AG04450 (cell line): Measurements from ENCODE around the gene CSTF2T. TPM values are rescaled to one million over a fixed set of nuclear protein-coding genes. Genes with fewer than 3 reads are reported as not detected.
"Not testable (repeated sequence)": the region's sequence is repeated elsewhere in the genome, so short reads cannot be mapped to it uniquely, and the experiment has no call there.

Source experiments
- CTCF ChIA-PET: fragments of 300-600, 350-600 bp; formaldehyde crosslinking; extraction: SDS; loops from one replicate; lab custom pipeline; 2022; ENCODE audit warnings: antibody characterized with exemption, inconsistent platforms; lab: Charles Lee
- POLR2A ChIA-PET: fragments of 350-600 bp; formaldehyde crosslinking; extraction: SDS; loops from one replicate; lab custom pipeline; 2021; ENCODE audit warnings: antibody characterized with exemption, inconsistent platforms; lab: Yijun Ruan, JAX
- DNase-seq: peaks from one replicate; pipeline ENCODE4 v3.0.0-alpha.2; 2011; ENCODE audit warnings: low read depth, low spot score
- H3K27ac ChIP-seq: one replicate; pipeline ENCODE4 v1.5.1; 2012; ENCODE audit warnings: low read depth, low read length, control low read depth
- H3K27me3 ChIP-seq: one replicate; pipeline ENCODE4 v1.6.0; 2012; ENCODE audit warnings: low read length; ENCODE audit not compliant: control insufficient read depth, insufficient read depth
- H3K4me3 ChIP-seq: 2 replicates; pipeline ENCODE4 v1.5.1; 2011; ENCODE audit warnings: mild to moderate bottlenecking, low read depth, low read length, control low read depth
- H3K9me3 ChIP-seq: 2 replicates; pipeline ENCODE4 v1.5.1; 2012; ENCODE audit warnings: low read length; ENCODE audit not compliant: control insufficient read depth, insufficient read depth
- CTCF ChIP-seq: IDR thresholded peaks from 2 replicates; pipeline ENCODE4 v1.5.1; 2011; ENCODE audit warnings: low read depth, low read length, control low read depth, inconsistent platforms
- polyA plus RNA-seq: library from polyadenylated mRNA; depleted of rRNA; stranded (reverse); fragments of >200 nt; gene quantifications from 2 replicates; pipeline ENCODE4 v1.2.3, GENCODE V29; 2011

The CSTF2T gene
- polyA plus RNA-seq, 1 experiment, result 7.0 TPM

DNA sequence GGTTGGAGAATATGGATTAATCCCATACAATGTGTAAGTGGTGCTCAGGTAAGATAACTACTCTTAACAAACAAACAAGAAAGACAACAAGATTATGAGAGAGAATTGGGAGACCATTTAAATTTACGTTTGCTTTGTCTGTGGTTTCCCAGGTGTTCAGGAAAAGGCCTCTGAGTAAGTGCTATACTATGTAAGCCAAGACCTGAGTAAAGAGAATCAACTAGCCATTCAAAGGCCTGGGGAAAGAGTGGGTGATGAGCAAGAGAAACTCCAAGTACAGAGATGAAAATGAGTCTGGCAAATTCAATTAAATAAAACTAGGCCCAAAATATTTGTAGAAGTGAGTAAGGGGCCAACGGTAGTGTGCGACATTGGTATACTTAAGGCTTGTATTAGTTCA, 9.9 kb downstream of the CSTF2T start:
- ChIA-PET POLR2A (no interaction called here), CTCF (no interaction called here)
- TF ChIP-seq CTCF, result no peak
- DNase-seq, result no peak
- H3K4me3 ChIP-seq, result no peak overlapping the region
- H3K27me3 ChIP-seq, result no peaks in the 10 kb centered on the region
- H3K9me3 ChIP-seq, result no peaks in the 10 kb centered on the region
- no peak overlapping the region for H3K27ac ChIP-seq

DNA sequence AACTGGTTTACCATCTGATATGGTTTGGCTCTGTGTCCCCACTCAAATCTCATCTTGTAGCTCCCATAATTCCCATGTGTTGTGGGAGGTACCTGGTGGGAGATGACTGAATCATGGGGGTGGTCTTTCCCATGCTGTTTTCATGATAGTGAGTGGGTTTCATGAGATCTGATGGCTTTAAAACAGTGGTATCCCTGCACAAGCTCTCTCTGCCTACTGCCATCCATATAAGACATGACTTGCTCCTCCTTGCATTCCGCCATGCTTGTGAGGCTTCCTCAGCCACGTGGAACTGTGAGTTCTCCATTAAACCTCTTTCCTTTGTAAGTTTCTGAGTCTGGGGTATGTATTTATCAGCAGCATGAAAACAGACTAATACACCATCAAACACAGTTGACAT, 10.6 kb downstream of the CSTF2T start:
- POLR2A ChIA-PET, H3K4me3 ChIP-seq, CTCF ChIA-PET, H3K9me3 ChIP-seq, H3K27me3 ChIP-seq, DNase-seq, H3K27ac ChIP-seq: not testable (repeated sequence)

- H3K27ac ChIP-seq, result no peak overlapping the region
- no peaks in the 10 kb centered on the region for H3K9me3 ChIP-seq
- POLR2A ChIA-PET, result no interaction called here
- TF ChIP-seq CTCF, result no peak
- H3K4me3 ChIP-seq, result no peak overlapping the region
- no peak for DNase-seq
- H3K27me3 ChIP-seq, result no peaks in the 10 kb centered on the region
- CTCF ChIA-PET, result no interaction called here
These were observed 12.1 kb downstream of the CSTF2T start for GRCh38 chr10:51687296-51687695.

DNA sequence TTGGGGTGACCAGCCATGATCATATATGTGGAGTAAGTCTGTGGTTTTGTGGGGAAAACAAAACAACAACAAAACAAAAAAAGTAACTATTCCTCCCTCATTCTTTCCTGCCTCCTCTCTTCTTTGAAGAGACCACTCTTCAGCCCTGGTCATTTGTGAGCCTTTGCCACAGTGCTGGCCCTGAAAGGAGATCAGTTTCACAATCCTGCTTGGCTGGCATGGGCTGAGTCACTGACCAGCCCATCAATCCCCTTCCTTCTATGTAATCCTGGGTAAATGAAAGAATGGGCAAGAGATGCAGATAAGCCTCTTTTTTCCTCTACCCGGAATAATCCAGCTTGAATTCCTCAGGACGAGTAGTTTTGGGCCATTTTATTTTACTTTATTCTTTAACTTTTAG, 13.6 kb downstream of the CSTF2T start:
- ChIA-PET CTCF (no interaction called here), POLR2A (no interaction called here)
- TF ChIP-seq CTCF, result no peak
- no peak overlapping the region for H3K27ac ChIP-seq
- H3K9me3 ChIP-seq, result no peaks in the 10 kb centered on the region
- H3K27me3 ChIP-seq, result no peaks in the 10 kb centered on the region
- H3K4me3 ChIP-seq, result no peak overlapping the region
- no peak for DNase-seq

- ChIA-PET CTCF (interaction anchor here (1.6 kb wide), 1 partner anchor 533 kb away, joined by 4 read pairs; no protein-coding TSS in a partner anchor), POLR2A (interaction anchor here (0.6 kb wide), 1 partner anchor 105 kb away, joined by 5 read pairs; no protein-coding TSS in a partner anchor)
- DNase-seq, result no peak
These were observed 16.2 kb downstream of the CSTF2T start for GRCh38 chr10:51683031-51683691.

More at GRCh38 chr10:51683031-51683691, 16.2 kb downstream of the CSTF2T start:
- Histone ChIP-seq H3K9me3 (no peaks in the 10 kb centered on the region), H3K27me3 (no peaks in the 10 kb centered on the region), H3K4me3 (no peak overlapping the region), H3K27ac (no peak overlapping the region)
- no peak for TF ChIP-seq CTCF
